AG08396 (cell line): ENCODE results near the gene SPATS2.

Source experiments
- DNase-seq: peaks from one replicate; pipeline ENCODE4 v3.0.0; 2012; ENCODE audit warnings: low spot score, mixed read lengths

SPATS2 gene

DNA sequence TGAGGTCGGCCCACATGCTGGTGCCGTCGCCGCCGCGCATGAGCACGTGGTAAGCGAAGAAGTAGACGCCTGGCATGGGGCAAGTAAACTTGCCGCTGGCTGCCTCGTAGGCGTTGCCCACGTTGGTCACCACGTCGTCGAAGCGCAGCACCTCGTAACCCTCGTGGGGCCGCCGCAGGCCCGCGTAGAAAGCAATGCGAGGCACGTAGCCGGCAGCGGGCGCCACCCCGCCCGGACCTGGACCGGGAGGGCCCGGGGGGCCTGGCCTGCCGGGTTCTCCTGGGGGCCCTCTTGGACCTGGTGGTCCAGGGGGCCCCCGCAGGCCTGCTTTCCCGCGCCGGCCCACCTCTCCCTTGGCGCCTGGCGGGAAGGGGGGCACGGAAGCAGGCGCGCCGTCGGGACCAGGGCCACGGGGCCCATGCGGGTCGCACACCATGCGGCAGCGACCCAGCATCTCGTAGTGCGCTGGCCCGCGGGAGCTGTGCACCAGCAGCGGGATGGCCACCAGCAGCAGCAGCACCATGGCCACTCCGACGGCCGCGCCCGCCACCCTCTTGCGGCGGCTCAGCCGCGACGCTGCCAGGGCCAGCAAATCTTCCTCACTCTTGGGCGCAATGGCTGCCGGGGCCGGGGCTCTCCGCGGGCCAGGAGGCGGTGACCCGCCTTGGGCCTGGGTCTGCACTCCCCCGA, 31.2 kb upstream of the SPATS2 start:
- peak; percentile 8 for DNase-seq

- DNase-seq = peak; percentile 92
These were observed 30.3 kb upstream of the SPATS2 start, which contains the start of gene C1QL4 for GRCh38 chr12:49336645-49337584. Gene C1QL4 (minus strand): TSS chr12:49337188. CDS start chr12:49336477, 711 bp downstream.

- DNase-seq = no peak
These were observed 28.3 kb upstream of the SPATS2 start for GRCh38 chr12:49338830-49339463.

DNA sequence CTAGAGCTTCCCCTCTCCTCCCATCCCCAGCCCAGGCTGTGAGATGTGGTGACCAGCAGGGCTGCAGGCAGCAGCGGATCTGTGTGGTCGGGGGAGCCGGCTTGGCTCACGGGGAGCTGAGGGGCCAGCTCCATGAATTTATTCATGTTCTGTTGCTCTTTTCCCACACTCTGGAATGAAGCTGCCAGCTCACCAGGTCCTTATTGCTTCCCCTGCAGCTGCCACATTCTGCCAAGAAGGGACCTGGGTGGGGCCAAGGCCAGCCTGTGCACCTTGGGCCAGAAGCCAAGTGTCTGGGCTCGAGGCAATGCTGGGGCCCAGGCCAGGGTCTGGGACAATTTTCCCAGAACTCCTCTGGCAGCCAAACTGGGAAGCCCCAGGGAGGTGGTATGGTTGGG, 27.8 kb upstream of the SPATS2 start:
- DNase-seq = no peak

GRCh38 chr12:49340095-49340870, 27.0 kb upstream of the SPATS2 start:
- no peak for DNase-seq

- DNase-seq = peak; percentile 12
These were observed 26.1 kb upstream of the SPATS2 start for GRCh38 chr12:49340971-49341776.

DNA sequence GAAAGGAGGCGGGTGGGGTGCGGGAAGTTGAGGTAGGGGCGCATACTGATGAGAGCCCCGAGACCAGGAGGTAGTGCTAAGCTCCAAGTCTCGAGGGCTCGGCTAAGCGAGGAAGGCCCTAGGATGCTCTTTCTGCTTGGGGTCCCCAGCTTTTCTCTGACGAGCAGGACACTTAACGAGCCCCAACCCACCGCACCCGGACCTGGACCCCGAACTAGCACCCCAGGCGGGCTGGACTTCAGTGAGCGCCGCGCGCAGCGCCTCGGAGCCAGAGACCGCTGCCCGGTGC, 25.5 kb upstream of the SPATS2 start:
- no peak for DNase-seq

GRCh38 chr12:49342066-49342913, 25.0 kb upstream of the SPATS2 start:
- DNase-seq = peak; percentile 83

DNA sequence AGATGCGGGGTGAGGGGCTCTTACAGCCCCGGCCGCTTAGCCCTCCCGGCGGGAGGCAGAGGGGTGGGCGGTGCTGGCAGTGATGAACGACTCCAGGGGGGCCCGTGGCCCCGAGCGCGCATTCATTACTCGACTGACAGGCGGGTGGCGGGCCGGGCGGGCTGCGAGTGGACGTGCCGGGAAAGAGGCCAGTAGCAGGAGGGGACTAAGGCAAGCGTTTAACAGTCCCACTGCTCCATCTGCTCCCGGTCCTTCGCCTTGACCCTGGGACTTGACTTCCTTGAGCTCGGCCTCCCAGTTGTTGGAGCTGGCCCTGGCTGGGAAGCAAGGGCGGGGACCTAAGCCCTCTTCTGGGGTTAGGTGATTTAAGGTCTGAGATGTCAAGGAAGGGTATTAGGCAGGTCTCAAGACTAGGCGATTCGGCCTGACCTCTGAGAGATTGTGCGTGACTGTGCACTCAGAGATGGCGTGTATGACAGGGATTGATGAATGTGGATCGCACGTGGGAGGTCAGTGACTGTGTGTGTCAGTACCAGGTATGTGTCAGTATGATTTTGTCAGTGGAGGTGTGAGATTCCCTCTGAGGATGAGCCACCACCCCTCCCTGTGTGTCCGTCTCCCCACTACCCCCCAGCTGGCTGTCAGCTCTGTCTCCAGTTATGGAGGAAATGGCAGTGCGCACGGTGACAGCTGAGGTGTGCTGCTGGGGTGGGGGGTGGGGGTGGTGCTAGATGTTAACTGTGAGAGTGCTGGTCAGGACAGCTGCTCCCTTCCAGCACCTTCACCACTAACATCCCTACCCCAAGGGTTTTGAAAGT, 24.1 kb upstream of the SPATS2 start:
- DNase-seq = peak; percentile 42

DNA sequence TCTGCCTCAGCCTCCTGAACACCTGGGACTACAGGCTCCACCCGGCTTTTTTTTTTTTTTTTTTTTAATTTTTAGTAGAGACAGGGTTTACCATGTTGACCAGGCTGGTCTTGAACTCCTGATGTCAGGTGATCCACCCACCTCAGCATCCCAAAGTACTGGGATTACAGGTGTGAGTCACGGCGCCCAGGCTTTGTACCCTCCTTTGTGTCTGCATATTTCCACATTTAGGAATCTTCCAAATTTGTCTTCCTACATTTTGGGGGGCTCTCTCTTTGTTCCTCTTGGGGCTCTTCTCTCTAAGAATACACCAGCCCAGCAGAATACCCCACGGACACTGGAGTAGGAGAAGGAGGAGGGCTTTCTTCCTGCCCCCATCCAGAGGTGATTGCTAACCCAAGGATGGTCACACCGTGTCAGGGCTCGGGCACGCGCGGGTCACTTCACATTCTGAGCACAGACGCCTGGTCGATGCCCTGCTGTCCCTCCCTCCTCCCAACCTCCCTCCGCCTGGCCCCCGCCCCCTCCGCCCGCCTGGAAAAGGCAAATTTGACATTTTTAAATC, 22.7 kb upstream of the SPATS2 start:
- no peak for DNase-seq

DNA sequence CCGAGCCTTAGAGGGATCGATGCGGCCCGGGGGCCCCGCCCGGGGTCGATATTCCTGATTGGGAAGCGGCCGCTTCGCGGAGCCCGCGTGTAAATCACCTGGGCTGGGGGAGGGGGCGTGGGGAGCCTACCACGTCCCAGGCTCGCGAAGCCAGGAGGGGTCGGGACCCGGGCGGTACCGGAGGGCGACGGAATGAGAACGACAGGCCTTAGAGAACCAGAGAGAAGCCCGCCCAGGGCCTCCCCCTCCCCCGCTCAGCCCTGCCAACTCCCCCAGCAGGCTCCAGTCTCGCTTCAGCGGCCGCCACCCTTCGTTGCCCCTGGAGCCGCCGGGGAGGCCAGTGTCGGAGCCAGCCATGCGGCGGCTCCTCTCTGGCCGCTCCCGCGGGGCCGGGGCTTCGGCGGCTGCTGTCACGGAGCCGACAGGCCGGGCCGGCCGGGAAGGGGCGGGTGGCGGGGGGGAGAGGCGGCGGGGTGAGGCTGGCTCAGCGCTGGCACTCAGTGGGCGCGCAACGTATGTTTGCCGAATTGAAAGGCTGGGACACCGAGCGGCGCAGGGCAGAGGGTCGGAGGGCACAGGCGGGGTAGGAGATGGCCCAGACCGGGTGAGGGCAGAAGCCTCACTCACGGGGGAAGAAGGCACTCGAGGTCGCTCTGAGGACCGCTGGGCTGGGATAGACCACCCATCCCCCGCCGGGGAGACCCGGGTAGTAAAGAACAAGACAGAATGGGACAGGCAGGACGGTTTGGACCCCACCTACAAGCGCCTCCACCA, 22.0 kb upstream of the SPATS2 start:
- DNase-seq = peak; percentile 60

GRCh38 chr12:49345825-49346658, 21.2 kb upstream of the SPATS2 start:
- peak; percentile 39 for DNase-seq

DNA sequence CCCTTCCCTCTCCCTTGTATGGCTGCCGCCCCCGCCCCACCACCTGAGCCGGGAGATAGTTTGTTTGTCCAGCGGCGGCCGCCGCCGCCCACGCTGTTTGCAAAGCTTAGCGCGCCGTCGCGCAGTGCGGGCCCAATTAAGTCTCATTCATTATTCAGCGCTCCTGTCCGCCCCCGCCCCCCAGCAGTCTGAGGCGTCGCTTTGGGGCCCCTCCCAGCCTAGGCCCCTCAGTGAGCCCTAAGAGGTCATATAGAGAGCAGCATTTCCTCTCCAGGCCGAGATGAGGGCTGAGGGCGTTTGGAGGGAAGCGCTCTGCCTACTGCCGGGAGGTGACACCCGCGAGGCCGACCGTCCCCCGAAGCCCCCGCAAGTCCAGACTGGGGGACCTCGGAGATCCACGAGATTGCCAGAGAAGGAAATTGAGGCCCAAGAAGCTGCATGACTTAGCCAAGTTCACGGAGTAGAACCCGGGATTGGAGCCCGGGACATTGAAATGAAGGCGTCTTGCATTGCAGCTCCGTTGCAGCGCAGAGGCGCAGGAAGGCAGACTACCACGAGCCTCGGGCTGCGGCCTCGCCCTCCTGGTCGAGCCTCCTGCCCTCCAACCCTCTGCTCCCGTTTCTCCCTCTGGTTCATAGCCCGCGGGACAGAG, 20.5 kb upstream of the SPATS2 start, which contains the start of gene DNAJC22:
Gene DNAJC22, plus strand, starts transcription at position 230 of the 652 bp plus-strand sequence. CDS start 1,985 bp downstream, outside the sequence.
- DNase-seq = peak; percentile 43

- peak; percentile 95 for DNase-seq
These were observed 19.7 kb upstream of the SPATS2 start for GRCh38 chr12:49347311-49348193.

DNA sequence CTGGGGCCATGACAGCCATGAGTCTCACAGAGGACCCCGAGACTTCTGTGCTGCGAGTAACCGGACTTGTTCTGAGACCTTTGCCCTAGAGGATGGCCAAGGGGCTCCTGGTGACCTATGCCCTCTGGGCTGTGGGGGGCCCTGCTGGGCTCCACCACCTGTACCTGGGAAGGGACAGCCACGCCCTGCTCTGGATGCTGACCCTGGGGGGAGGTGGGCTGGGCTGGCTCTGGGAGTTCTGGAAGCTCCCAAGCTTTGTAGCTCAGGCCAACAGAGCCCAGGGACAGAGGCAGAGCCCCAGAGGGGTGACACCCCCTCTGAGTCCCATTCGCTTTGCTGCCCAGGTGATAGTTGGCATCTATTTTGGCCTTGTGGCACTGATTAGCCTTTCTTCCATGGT, 18.5 kb upstream of the SPATS2 start:
- DNase-seq = no peak

GRCh38 chr12:49349266-49349665, 18.0 kb upstream of the SPATS2 start:
- DNase-seq = no peak
